Natural killer cell (primary cell): ENCODE data around the gene PTDSS2. TPM values are rescaled to one million over a fixed set of nuclear protein-coding genes. Genes with fewer than 3 reads are reported as not detected.

ENCODE experiments used
- ATAC-seq, 3 donors: fragments of 150-1000 bp in 2 of 3; fragments of 200-7000 bp in 1 of 3; cut with Tn5 transposase; 1 replicate in 1 of 3; 2 replicates in 2 of 3; pipeline ENCODE4 v1.10.0; 2021; ENCODE audit warnings: mild to moderate bottlenecking in 2 of 3, moderate library complexity in 2 of 3
- DNase-seq, 2 donors: peaks; one replicate each; pipeline versions ENCODE4 v3.0.0 to v3.0.0-alpha.2; 2013 to 2021; ENCODE audit warnings: mixed read lengths in 1 of 2
- H3K27ac ChIP-seq: one replicate; pipeline ENCODE4 v1.5.1; 2013; ENCODE audit warnings: mild to moderate bottlenecking, low read length
- H3K27me3 ChIP-seq: one replicate; pipeline ENCODE4 v1.6.1; 2013; ENCODE audit warnings: low read length; ENCODE audit not compliant: control insufficient read depth, insufficient read depth
- H3K36me3 ChIP-seq: one replicate; pipeline ENCODE4 v1.6.1; 2013; ENCODE audit warnings: low read length; ENCODE audit not compliant: control insufficient read depth, insufficient read depth
- H3K4me1 ChIP-seq: one replicate; pipeline ENCODE4 v1.6.1; 2013; ENCODE audit warnings: low read length; ENCODE audit not compliant: control insufficient read depth, insufficient read depth
- H3K4me3 ChIP-seq: one replicate; pipeline ENCODE4 v1.5.1; 2013; ENCODE audit warnings: low read length
- H3K9me3 ChIP-seq: one replicate; pipeline ENCODE4 v1.6.1; 2013; ENCODE audit warnings: low read length; ENCODE audit not compliant: control insufficient read depth, insufficient read depth
- H3K27ac Mint-ChIP-seq, 2 donors: one replicate each; pipeline ENCODE4 v1.8.0; 2022; ENCODE audit warnings: mild to moderate bottlenecking in 2 of 2, mixed read lengths in 2 of 2, moderate library complexity in 1 of 2
- H3K27me3 Mint-ChIP-seq, 2 donors: one replicate each; pipeline ENCODE4 v1.8.0; 2022; ENCODE audit warnings: low read depth in 2 of 2, mixed read lengths in 2 of 2
- H3K36me3 Mint-ChIP-seq: one replicate; pipeline ENCODE4 v1.8.0; 2022; ENCODE audit warnings: mixed read lengths
- H3K4me1 Mint-ChIP-seq, 2 donors: one replicate each; pipeline ENCODE4 v1.8.0; 2022; ENCODE audit warnings: mixed read lengths in 2 of 2
- H3K4me3 Mint-ChIP-seq: one replicate; pipeline ENCODE4 v1.8.0; 2022; ENCODE audit warnings: mild to moderate bottlenecking, moderate library complexity, mixed read lengths
- H3K9me3 Mint-ChIP-seq, 2 donors: one replicate each; pipeline ENCODE4 v1.8.0; 2022; ENCODE audit warnings: mixed read lengths in 2 of 2
- CTCF ChIP-seq: fragments of 200-600 bp; IDR thresholded peaks from one replicate; pipeline ENCODE4 v1.8.0; 2022; ENCODE audit warnings: antibody characterized with exemption
- WGBS: methylation state at CpG from one replicate; pipeline ENCODE4 v1.1.7; 2013; ENCODE audit warnings: missing lambda C conversion rate; ENCODE audit not compliant: insufficient coverage; 5-methylcytosine and 5-hydroxymethylcytosine counted together
- intact Hi-C: fragments of 100-400 bp; cut with micrococcal nuclease; formaldehyde crosslinking; loops from one replicate; pipeline ENCODE4 v1.14.2; 2022
- total RNA-seq, 4 donors: library from RNA; stranded (reverse); fragments of 120-200 nt in 1 of 4; gene quantifications; one replicate each; pipeline versions ENCODE4 v1.2.3 to v1.2.4, GENCODE V29; 2013 to 2022

The PTDSS2 gene
- total RNA-seq, 3 donors from 2014 or later (not counting 1 experiment from before 2014, with no cell fraction given): 21.5 to 25.1 (median 23.4) TPM

GRCh38 chr11:417652-418342 lies 32.3 kb upstream of the PTDSS2 start:
- Mint-ChIP-seq H3K27ac (peak overlapping the region in 1 of 2 donors; percentile 69), H3K4me3 (peak overlapping the region; percentile 60), H3K27me3 (no peaks in the 10 kb centered on the region), H3K4me1 (peaks cover 17 to 47% of the 10 kb centered on the region in 2 donors), H3K9me3 (no peaks in the 10 kb centered on the region), H3K36me3 (no peaks in the 10 kb centered on the region)
- Histone ChIP-seq H3K4me3 (no peak overlapping the region), H3K36me3 (no peaks in the 10 kb centered on the region), H3K4me1 (peaks cover 40% of the 10 kb centered on the region), H3K27me3 (no peaks in the 10 kb centered on the region), H3K9me3 (no peaks in the 10 kb centered on the region), H3K27ac (no peak overlapping the region)
- DNase-seq (no peak), ATAC-seq (no peak)
- no peak for TF ChIP-seq CTCF
- intact Hi-C loops: loop anchor here (5.0 kb wide), 2 partner anchors 150 to 210 kb away; partner anchors contain the start of genes BET1L and RIC8A
- WGBS: 87% methylated on average over 19 of the region's 19 CpGs

- Histone ChIP-seq H3K9me3 (no peaks in the 10 kb centered on the region), H3K4me3 (no peak overlapping the region), H3K4me1 (peaks cover 32% of the 10 kb centered on the region), H3K27ac (no peak overlapping the region), H3K36me3 (no peaks in the 10 kb centered on the region), H3K27me3 (no peaks in the 10 kb centered on the region)
- intact Hi-C loops: loop anchor here (5.0 kb wide), 2 partner anchors 151 to 211 kb away; partner anchors contain the start of genes BET1L and RIC8A
- Mint-ChIP-seq H3K27me3 (no peaks in the 10 kb centered on the region), H3K27ac (peak overlapping the region in 1 of 2 donors; percentile 69), H3K9me3 (no peaks in the 10 kb centered on the region), H3K36me3 (no peaks in the 10 kb centered on the region), H3K4me1 (peaks cover 11 to 39% of the 10 kb centered on the region in 2 donors), H3K4me3 (peak overlapping the region; percentile 17)
- DNase-seq: peak in 1 of 2 donors; percentile 14
- 94% methylated on average over 30 of the region's 30 CpGs for WGBS
- TF ChIP-seq CTCF: no peak
- ATAC-seq: no peak
Observed at GRCh38 chr11:418343-419247, 31.5 kb upstream of the PTDSS2 start.

GRCh38 chr11:419248-420005 lies 30.7 kb upstream of the PTDSS2 start:
- H3K4me1 Mint-ChIP-seq: peaks cover 9 to 35% of the 10 kb centered on the region in 2 donors

More at GRCh38 chr11:419248-420005, 30.7 kb upstream of the PTDSS2 start:
- Histone ChIP-seq H3K27me3 (no peaks in the 10 kb centered on the region), H3K4me3 (no peak overlapping the region), H3K4me1 (peaks cover 23% of the 10 kb centered on the region), H3K36me3 (no peaks in the 10 kb centered on the region), H3K9me3 (no peaks in the 10 kb centered on the region), H3K27ac (no peak overlapping the region)
- ATAC-seq (no peak), DNase-seq (peak in 1 of 2 donors; percentile 14)
- Mint-ChIP-seq H3K9me3 (peaks cover under 1% of the 10 kb centered on the region in 2 donors), H3K27ac (no peak overlapping the region), H3K36me3 (peaks cover 4% of the 10 kb centered on the region), H3K4me3 (no peak overlapping the region), H3K27me3 (peaks cover 2 to 4% of the 10 kb centered on the region in 2 donors)
- TF ChIP-seq CTCF: no peak
- intact Hi-C loops: loop anchor here (5.0 kb wide), 2 partner anchors 152 to 212 kb away; partner anchors contain the start of genes BET1L and RIC8A
- WGBS: 93% methylated on average over 20 of the region's 20 CpGs
